ENCODE measurements around the gene SCAI.
A peak's percentile ranks its signal among the peaks of the same experiment; 100 is the strongest.
"Not testable (repeated sequence)": the region's sequence is repeated elsewhere in the genome, so short reads cannot be mapped to it uniquely, and the experiment has no call there.

SCAI gene

DNA sequence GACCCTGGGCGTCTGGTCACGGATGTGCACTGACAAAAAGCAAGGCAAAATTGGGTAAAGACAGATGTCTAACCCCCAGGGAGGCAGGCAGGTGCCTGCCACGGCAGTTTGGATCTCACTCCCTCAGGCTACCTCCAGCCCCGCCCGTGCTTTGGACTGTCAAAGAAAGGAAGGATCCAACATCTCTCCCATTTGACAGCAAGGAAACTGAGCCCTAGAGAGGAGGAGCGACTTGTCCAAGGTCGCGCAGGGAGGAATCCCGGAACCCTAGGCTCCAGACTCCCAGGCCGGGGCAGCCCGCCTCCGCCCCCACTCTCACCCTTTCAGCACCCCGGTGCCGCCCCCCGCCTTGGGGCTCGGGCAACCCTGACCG, 202.8 kb downstream of the SCAI start:
- DNase-seq = no peak

DNA sequence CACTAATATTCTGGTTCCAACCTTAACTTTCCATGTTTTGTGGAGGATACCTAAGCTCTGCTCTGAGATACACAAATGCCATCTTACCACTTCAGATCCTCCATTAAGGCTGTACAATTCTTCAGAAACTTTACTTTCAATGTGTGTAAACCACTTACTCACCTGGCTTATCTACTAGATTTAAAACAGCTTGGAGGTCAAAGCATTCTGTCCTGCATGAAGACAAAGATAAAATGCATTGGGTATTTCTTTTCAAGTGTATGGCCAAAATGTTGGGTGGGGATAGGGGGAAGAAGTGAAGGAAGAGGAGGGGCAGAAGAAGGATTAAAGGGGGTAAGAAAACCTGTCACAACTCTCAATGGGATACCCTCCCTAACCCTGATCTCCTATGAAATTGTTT, 203.4 kb downstream of the SCAI start:
- no peak for DNase-seq

DNA sequence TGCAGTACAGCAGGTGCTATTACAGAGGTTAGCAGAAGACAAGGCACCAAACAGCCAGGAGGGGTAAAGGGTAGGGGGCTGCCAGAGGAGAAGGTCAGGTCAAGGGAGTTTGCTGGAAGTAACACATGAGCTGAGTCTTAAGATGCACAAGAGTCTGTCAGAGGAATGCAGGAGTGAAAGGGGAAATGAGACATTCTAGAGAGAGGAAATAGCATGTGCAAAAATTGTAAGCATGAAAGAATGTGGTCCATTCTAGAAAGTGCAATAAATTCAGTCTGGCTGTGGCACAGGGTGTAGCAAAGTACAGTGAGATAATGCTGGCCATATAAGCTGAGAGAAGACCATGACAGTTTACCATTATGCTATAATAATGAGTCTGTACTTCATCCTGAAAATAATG, 209.0 kb downstream of the SCAI start:
- peak; percentile 86 for DNase-seq

DNA sequence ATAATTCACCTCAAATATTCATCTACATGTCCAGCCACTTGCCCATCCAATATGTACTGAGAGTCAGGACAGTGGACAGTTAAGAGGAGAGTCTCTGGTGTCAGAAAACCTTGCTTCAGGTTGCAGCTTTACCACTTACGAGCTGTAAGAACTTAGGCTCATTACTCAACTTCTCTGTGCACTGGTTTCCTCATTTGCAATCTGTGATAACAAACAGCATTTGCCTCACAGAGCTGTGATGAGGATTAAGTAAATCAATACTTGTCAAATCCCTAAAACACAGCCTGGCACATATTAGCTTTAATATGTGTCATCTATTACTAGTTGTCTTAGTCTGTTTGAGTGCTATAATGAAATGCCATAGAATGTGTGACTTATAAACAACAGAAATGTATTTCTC, 211.0 kb downstream of the SCAI start:
- DNase-seq = peak; percentile 46

DNA sequence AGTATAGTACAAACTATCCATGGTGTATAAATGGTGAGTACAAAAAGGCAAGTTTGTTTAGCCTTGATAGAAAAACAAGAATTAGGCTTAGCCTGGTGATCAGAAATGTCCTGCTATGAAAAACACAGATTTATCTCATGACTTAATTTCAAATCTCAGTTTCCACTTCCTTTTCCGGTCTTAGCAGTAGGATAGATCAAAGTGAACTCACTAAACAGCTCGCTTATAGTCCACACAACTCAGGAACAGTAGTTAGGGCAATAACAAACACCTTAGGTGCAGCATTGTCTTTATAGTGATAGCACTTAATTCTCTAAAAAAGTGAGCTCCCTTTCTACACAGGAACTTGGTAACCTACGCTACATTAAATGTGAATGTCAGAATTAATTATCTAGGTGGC, 213.9 kb downstream of the SCAI start:
- DNase-seq = no peak

DNA sequence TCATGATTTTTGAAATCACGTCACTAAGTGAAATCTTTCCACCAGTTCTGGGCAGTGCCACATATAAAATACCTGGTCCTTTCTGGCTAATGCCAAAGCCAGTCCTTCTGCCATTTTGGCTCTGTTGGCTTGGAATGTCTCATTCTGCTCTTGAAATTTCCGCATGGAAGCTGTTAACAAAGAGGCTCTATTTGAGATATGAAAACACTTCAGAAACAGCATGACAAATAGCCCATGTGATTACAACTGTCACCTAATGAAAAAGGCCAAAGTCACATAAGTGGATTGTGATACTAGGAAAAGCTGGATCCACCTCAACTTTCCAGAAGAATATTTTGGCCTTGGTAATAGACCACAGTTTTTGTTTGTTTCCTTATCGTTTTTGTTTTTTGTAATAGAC, 215.2 kb downstream of the SCAI start:
- DNase-seq = no peak

DNA sequence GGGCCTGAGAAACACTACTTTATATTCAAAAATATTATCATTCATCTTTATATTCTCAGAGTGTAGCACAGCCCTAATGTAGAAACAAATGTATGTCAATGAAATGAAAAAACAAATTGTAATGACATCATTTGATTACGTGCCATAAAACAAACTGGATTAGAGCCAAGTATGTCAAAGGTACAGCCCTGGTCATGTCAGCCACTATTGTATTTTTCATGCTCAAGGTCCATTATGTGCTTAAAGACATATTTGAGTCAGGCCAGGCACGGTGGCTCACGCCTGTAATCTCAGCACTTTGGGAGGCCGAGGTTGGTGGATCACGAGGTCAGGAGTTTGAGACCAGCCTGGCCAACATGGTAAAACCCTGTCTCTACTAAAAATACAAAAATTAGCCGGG, 222.9 kb downstream of the SCAI start:
- DNase-seq = not testable (repeated sequence)

DNA sequence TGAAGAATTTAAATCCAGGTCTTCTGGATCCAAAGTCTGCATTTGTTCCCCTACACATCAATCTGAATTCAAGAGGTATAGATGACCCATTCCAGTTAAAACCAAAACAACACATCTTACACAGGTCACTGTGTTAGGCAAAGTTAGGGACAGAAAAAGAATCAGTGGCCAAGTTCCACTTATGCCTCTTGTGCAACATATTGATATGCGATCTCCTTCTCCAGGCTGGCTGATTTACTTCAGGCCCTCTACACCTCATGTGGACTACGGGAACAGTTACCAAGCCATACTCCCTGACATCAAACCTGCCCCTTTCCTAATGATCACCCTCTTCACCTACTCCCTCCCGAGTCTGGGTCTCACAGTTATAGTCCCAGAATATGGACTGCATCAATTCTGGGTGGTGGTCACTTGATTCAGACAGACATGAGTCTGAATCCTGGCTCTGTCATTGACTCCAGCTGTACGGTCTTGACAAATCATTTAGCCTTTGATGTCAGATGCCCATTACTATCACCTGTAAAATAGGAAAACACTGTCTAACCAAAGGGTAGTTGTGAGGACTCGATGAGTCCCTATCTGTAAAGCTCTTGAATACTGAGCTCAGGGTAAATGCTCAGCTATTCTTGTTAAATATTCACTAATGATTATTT, 228.4 kb downstream of the SCAI start:
- no peak for DNase-seq

DNA sequence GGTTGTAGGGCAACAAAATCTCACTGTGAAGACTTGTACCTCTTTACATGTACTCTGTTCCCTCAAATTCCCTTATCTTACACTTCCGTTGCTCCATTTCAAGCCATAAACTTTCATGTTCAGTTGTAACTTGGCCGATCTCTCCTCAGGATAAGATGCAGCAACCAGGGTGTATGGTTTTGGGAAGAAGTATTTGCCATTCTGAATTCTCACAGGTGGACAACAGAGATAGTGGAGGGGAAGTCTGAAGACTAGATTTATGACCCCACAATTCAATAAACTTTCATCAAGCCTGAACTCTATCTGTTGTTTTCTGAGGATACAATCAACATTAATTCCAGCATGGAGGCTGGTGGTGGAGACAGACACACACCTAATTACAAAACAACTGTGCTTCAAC, 229.9 kb downstream of the SCAI start:
- no peak for DNase-seq

DNA sequence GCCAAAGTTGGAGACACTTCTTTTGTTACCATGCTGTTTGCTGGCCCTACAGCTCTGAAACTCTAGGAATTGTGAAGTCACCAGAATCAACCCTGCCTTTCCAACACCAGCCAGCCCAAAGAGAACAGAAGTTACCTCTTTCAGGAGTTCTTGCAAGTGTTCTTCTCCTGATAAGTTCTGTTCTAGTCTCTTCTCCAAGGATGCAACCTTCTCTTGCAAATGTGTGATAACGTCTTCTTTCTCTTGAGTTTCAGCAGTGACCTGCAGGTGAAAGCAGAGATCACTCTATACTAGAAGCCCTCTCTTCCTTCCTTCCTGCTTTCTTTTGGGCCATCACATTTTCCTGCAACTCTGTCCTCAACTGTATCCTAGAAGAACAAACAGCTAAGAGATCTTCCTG, 231.6 kb downstream of the SCAI start:
- DNase-seq = no peak

DNA sequence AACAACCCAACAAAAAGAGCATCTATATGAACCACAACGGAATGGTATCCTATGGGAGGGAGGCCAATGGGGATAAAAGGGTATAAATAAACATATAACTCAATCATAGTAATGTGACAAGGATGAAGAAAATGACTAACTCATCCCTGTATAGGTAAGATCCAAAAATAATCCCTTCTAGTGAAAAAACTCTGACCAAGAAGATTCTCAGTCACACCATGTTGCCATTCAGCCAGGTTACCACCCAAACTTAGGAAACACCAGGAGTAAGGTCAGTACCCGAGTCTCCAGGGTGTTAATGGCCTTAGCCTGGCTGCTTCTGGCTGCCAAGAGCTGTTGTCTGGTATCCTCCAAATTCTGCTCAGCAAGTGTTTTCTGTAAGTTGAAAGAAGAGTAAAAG, 235.2 kb downstream of the SCAI start:
- DNase-seq = no peak

DNA sequence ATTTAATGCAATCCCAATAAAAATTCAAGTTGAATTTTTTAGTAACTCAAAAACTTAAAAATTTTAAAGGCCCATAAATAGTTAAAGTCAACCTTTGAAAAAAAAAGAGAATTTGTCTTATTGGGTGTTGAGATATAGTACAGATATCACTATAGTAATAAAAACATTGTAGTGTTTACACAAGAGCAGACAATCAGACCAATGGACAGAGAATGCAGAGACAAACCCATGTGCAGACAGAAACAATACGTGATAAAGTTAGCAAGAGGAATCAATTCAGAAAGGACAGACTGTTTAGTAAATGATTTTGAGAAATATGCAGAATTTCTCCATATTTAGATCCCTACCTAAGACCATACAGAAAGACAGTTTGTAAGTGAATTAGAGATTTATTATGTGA, 236.4 kb downstream of the SCAI start:
- DNase-seq = no peak

DNA sequence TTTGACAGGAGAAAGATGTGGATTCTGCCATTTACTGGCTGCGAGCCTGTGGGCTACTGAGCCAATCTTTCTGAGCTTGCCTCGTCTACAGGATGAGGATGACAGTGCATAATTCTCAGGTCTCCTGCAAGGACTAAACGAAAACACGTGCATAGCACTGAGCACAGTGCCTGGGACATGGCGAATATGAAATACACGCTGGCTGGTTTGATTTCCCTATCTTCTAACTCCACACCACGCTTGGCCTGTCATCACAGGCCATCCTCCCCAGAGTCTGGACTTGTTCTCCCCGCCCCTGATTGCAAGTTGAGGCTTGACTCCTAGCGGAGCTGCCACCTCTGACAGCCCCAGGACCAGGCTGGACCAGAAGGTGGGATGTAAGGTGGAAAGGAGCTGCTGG, 243.5 kb downstream of the SCAI start:
- no peak for DNase-seq

DNA sequence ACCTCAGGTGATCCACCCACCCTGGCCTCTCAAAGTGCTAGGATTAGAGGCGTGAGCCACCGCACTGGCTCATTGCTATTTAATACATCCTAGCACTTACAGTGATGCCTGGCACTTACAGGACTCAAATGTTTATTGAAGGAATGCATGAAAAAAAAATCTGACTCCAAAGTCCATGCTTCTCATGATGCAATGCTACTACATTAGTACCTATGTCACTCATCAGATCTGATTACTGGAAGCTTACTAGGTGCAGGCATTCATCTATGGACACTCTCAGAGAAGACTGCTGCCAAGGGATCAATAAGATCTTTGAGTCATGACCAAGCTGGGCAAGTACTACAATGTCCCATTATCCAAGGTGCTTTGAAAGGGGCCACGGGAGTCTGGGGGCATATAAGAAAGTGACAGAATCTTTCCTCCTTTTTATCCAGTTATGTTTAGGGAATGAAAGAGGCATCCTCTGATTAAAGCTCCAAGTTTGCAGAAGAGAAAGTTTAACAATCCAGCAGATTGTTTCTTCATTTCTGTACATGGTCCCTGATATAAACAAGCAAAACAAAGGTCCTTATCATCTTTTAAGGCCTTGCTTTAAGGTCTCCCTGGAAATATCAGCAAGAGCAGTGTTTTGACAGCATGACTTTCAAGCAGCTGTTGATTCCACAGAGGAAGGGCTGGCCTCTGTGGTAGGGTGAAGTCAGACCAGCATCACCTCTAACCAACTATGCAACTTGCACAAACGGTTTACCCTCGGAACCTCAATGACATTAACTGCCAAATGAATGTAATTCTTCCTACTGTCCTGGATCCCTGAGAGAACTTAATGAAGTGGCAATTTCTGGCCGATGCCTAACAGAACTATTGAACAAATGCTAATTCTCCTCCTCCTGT, 245.5 kb downstream of the SCAI start:
- DNase-seq = no peak

DNA sequence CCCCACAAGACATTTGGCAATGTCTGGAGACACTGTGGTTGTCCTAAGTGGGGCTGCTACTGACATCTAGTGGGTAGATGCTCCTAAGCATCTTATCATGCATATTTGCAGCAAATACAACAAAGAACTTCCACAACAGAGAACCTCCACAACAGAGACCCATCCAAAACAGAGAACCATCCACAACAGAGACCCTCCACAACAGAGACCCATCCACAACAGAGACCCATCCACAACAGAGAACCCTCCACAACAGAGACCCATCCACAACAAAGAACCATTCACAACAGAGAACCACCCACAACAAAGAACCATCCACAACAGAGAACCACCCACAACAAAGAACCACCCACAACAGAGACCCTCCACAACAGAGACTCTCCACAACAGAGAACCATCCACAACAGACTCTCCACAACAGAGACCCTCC, 248.6 kb downstream of the SCAI start:
- peak; percentile 59 for DNase-seq

DNA sequence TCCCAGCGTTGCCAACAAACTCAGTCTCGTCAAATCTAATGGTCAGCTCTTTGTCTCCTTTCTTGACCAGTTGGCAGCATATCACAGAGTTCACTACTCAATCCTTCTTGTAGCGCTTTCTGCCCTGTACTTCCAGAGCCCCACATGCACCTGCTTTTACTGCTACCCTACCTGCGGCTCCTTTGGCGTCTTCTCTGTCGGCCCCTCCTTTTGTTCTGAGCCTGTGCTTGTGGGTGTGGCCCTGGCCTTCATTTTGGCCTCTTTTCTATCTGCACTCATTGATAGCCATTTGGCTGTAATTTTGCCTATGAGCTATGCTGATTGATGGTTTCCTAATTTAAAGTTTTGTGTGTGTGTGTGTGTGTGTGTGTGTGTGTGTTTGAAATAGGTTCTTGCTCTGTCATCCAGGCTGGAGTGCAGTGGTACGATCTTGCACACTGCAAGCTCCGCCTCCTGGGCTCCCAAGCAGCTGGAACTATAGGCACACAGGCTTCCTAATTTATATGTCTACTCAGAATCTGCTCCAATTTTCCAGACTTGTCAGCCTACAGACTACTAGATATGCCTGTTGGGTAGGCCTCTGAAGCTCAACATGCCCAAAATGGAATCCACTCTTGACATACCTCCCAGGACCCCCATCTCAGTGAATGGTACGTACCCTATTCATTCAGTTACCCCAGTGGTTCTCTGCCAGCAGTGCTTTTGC, 249.1 kb downstream of the SCAI start:
- DNase-seq = no peak

Measured in MV-4-11 (cell line).